SJCRH30 (cell line): ENCODE measurements around the gene EIF2A. TPM values are rescaled to one million over a fixed set of nuclear protein-coding genes. Genes with fewer than 3 reads are reported as not detected.
A peak's percentile ranks its signal among the peaks of the same experiment; 100 is the strongest.
"Not testable (repeated sequence)": the region's sequence is repeated elsewhere in the genome, so short reads cannot be mapped to it uniquely, and the experiment has no call there.

Source experiments
- DNase-seq, 2 experiments: peaks; one replicate each; pipeline ENCODE4 v3.0.0-alpha.2; 2015 to 2020
- H3K27ac ChIP-seq: fragments of 250-450 bp; sonication (Bioruptor Pico); 2 replicates; pipeline ENCODE4 v1.5.1; 2020; ENCODE audit warnings: mild to moderate bottlenecking, moderate library complexity
- H3K27me3 ChIP-seq: fragments of 250-450 bp; sonication (Bioruptor Pico); 2 replicates; pipeline ENCODE4 v1.5.1; 2020; ENCODE audit warnings: mild to moderate bottlenecking, moderate library complexity
- H3K36me3 ChIP-seq: fragments of 250-450 bp; sonication (Bioruptor Pico); 2 replicates; pipeline ENCODE4 v1.5.1; 2020; ENCODE audit warnings: mild to moderate bottlenecking, moderate library complexity
- H3K4me1 ChIP-seq: fragments of 250-450 bp; sonication (Bioruptor Pico); 2 replicates; pipeline ENCODE4 v1.5.1; 2020; ENCODE audit warnings: mild to moderate bottlenecking, moderate library complexity
- H3K4me3 ChIP-seq: fragments of 250-450 bp; sonication (Bioruptor Pico); 2 replicates; pipeline ENCODE4 v1.5.1; 2020; ENCODE audit warnings: mild to moderate bottlenecking, moderate library complexity
- H3K9me3 ChIP-seq: fragments of 250-450 bp; sonication (Bioruptor Pico); replicated peaks from 2 replicates; pipeline ENCODE4 v1.5.1; 2020; ENCODE audit warnings: mild to moderate bottlenecking, moderate library complexity
- total RNA-seq: library from RNA; depleted of rRNA; stranded (reverse); fragments of >200 nt; shearing (Covaris generic); gene quantifications from 2 replicates; pipeline ENCODE4 v1.2.3, GENCODE V29; 2014; rRNA removed

Gene EIF2A
- 130 and 139 TPM in 2 replicates for total RNA-seq

GRCh38 chr3:150546226-150547044, at the start of gene EIF2A, which contains the start of gene SERP1:
Gene EIF2A, plus strand, starts transcription at chr3:150546787. Its CDS starts 16 bp downstream, at chr3:150546803.
Gene SERP1, minus strand, starts transcription at chr3:150546496. Its CDS starts 361 bp downstream, at chr3:150546135.
- H3K27ac ChIP-seq: peak within 1 kb of the TSS; percentile 75
- H3K9me3 ChIP-seq: no peaks in the 10 kb centered on the region
- H3K36me3 ChIP-seq: peaks cover 18% of the 10 kb centered on the region
- H3K4me1 ChIP-seq: no peaks in the 10 kb centered on the region
- peak within 1 kb of the TSS; percentile 90 for H3K4me3 ChIP-seq
- DNase-seq: peak; percentile 97 to 99
- no peaks in the 10 kb centered on the region for H3K27me3 ChIP-seq

- Histone ChIP-seq H3K27me3 (no peaks in the 10 kb centered on the region), H3K27ac (no peak overlapping the region), H3K36me3 (no peaks in the 10 kb centered on the region), H3K4me1 (peaks cover 5% of the 10 kb centered on the region), H3K4me3 (no peak overlapping the region), H3K9me3 (no peaks in the 10 kb centered on the region; the same call in 1 of the 2 replicates)
- no peak for DNase-seq
These were observed 48.6 kb upstream of the EIF2A start for GRCh38 chr3:150497956-150498355.

GRCh38 chr3:150500960-150501359, 45.6 kb upstream of the EIF2A start:
- DNase-seq, H3K4me3 ChIP-seq, H3K9me3 ChIP-seq, H3K27ac ChIP-seq, H3K36me3 ChIP-seq, H3K4me1 ChIP-seq, H3K27me3 ChIP-seq: not testable (repeated sequence)

- no peak for DNase-seq
- no peaks in the 10 kb centered on the region for H3K4me1 ChIP-seq
- no peak overlapping the region for H3K27ac ChIP-seq
- peaks cover 4% of the 10 kb centered on the region for H3K9me3 ChIP-seq
- no peaks in the 10 kb centered on the region for H3K27me3 ChIP-seq
- no peak overlapping the region for H3K4me3 ChIP-seq
- no peaks in the 10 kb centered on the region for H3K36me3 ChIP-seq
These were observed 43.0 kb upstream of the EIF2A start for GRCh38 chr3:150503402-150504099.

GRCh38 chr3:150504483-150504882, 42.1 kb upstream of the EIF2A start:
- no peak for DNase-seq
- Histone ChIP-seq H3K4me1 (no peaks in the 10 kb centered on the region), H3K27ac (no peak overlapping the region), H3K4me3 (no peak overlapping the region), H3K27me3 (no peaks in the 10 kb centered on the region), H3K36me3 (no peaks in the 10 kb centered on the region), H3K9me3 (peaks cover 4% of the 10 kb centered on the region)

GRCh38 chr3:150508401-150508800, 38.2 kb upstream of the EIF2A start:
- no peak overlapping the region for H3K4me3 ChIP-seq
- H3K27me3 ChIP-seq: no peaks in the 10 kb centered on the region
- H3K4me1 ChIP-seq: no peaks in the 10 kb centered on the region
- no peaks in the 10 kb centered on the region for H3K36me3 ChIP-seq
- H3K9me3 ChIP-seq: peaks cover 4% of the 10 kb centered on the region; the same call in 1 of the 2 replicates
- H3K27ac ChIP-seq: no peak overlapping the region
- no peak for DNase-seq

GRCh38 chr3:150509780-150510179, 36.8 kb upstream of the EIF2A start:
- no peak overlapping the region for H3K4me3 ChIP-seq
- DNase-seq: no peak
- H3K27me3 ChIP-seq: no peaks in the 10 kb centered on the region
- no peak overlapping the region for H3K27ac ChIP-seq
- no peaks in the 10 kb centered on the region for H3K4me1 ChIP-seq
- no peaks in the 10 kb centered on the region for H3K36me3 ChIP-seq
- peaks cover 4% of the 10 kb centered on the region; the same call in 1 of the 2 replicates for H3K9me3 ChIP-seq

- Histone ChIP-seq H3K36me3 (no peaks in the 10 kb centered on the region), H3K27me3 (no peaks in the 10 kb centered on the region), H3K4me1 (no peaks in the 10 kb centered on the region), H3K4me3 (no peak overlapping the region), H3K27ac (no peak overlapping the region), H3K9me3 (no peaks in the 10 kb centered on the region)
- DNase-seq: no peak
These were observed 35.3 kb upstream of the EIF2A start for GRCh38 chr3:150511122-150511821.

- H3K4me1 ChIP-seq: no peaks in the 10 kb centered on the region
- no peak overlapping the region for H3K27ac ChIP-seq
These were observed 31.4 kb upstream of the EIF2A start for GRCh38 chr3:150515210-150515609.

GRCh38 chr3:150519026-150519425, 27.6 kb upstream of the EIF2A start:
- Histone ChIP-seq H3K36me3 (no peaks in the 10 kb centered on the region), H3K4me1 (peaks cover 6% of the 10 kb centered on the region), H3K4me3 (no peak overlapping the region), H3K27me3 (no peaks in the 10 kb centered on the region), H3K27ac (no peak overlapping the region), H3K9me3 (peaks cover 3% of the 10 kb centered on the region; the same call in 1 of the 2 replicates)
- DNase-seq: no peak

More at GRCh38 chr3:150515210-150515609, 31.4 kb upstream of the EIF2A start:
- Histone ChIP-seq H3K4me3 (no peak overlapping the region), H3K9me3 (peaks cover 3% of the 10 kb centered on the region; the same call in 1 of the 2 replicates), H3K36me3 (no peaks in the 10 kb centered on the region), H3K27me3 (no peaks in the 10 kb centered on the region)
- no peak for DNase-seq

GRCh38 chr3:150520408-150520807, 26.2 kb upstream of the EIF2A start:
- Histone ChIP-seq H3K4me1 (peaks cover 6% of the 10 kb centered on the region), H3K4me3 (no peak overlapping the region), H3K36me3 (no peaks in the 10 kb centered on the region), H3K27me3 (no peaks in the 10 kb centered on the region), H3K27ac (no peak overlapping the region), H3K9me3 (peaks cover 3% of the 10 kb centered on the region; the same call in 1 of the 2 replicates)
- DNase-seq: no peak

GRCh38 chr3:150521463-150521862, 25.1 kb upstream of the EIF2A start:
- Histone ChIP-seq H3K4me3 (no peak overlapping the region), H3K4me1 (peaks cover 6% of the 10 kb centered on the region), H3K27ac (no peak overlapping the region), H3K27me3 (no peaks in the 10 kb centered on the region), H3K9me3 (peaks cover 3% of the 10 kb centered on the region; the same call in 1 of the 2 replicates), H3K36me3 (no peaks in the 10 kb centered on the region)
- DNase-seq: peak; percentile 64 to 79

- H3K4me1 ChIP-seq: peaks cover 6% of the 10 kb centered on the region
- DNase-seq: no peak
- no peak overlapping the region for H3K27ac ChIP-seq
- no peak overlapping the region for H3K4me3 ChIP-seq
- H3K27me3 ChIP-seq: no peaks in the 10 kb centered on the region
- no peaks in the 10 kb centered on the region for H3K9me3 ChIP-seq
- H3K36me3 ChIP-seq: no peaks in the 10 kb centered on the region
These were observed 23.0 kb upstream of the EIF2A start for GRCh38 chr3:150523538-150523937.

GRCh38 chr3:150527464-150528255, 18.9 kb upstream of the EIF2A start:
- Histone ChIP-seq H3K9me3 (no peaks in the 10 kb centered on the region), H3K4me1 (0 out of 2 replicates have a peak, but pooled peaks cover 3% of the 10 kb centered on the region), H3K27me3 (no peaks in the 10 kb centered on the region), H3K36me3 (no peaks in the 10 kb centered on the region), H3K4me3 (no peak overlapping the region), H3K27ac (no peak overlapping the region)
- DNase-seq: no peak
